H1 (cell line): ENCODE results near the gene COL28A1. TPM values are rescaled to one million over a fixed set of nuclear protein-coding genes. Genes with fewer than 3 reads are reported as not detected.

Source experiments
- CTCF ChIA-PET: fragments of 300-600 bp; sonication (Branson Sonifier 250); formaldehyde crosslinking; loops from one replicate; lab custom pipeline; 2021; ENCODE audit not compliant: partially characterized antibody; lab: Charles Lee
- POLR2A ChIA-PET: fragments of 300-600 bp; sonication (Branson Sonifier 250); formaldehyde crosslinking; loops from one replicate; lab custom pipeline; 2021; ENCODE audit warnings: inconsistent platforms; ENCODE audit not compliant: partially characterized antibody; lab: Charles Lee
- DNase-seq, 2 experiments: peaks; one replicate each; pipeline versions ENCODE4 v3.0.0 to v3.0.0-alpha.2; 2010 to 2022; ENCODE audit warnings: low spot score in 2 of 2, low read depth in 1 of 2, mixed read lengths in 1 of 2
- FAIRE-seq: peaks from 2 replicates; lab custom pipeline; 2011; peaks lifted over from hg19 to GRCh38; lab: Jason Lieb, UNC
- H2AFZ ChIP-seq: 2 replicates; pipeline ENCODE4 v1.8.1; 2012; ENCODE audit warnings: low read length, inconsistent platforms
- H2AK5ac ChIP-seq: 2 replicates; pipeline ENCODE4 v1.6.1; 2013; ENCODE audit warnings: low read depth, low read length
- H2BK120ac ChIP-seq: replicated peaks from 2 replicates; pipeline ENCODE3; 2013; ENCODE audit warnings: low read depth, low read length, inconsistent platforms
- H2BK12ac ChIP-seq: 2 replicates; pipeline ENCODE4 v1.6.1; 2013; ENCODE audit warnings: low read depth, low read length
- H2BK15ac ChIP-seq: 2 replicates; pipeline ENCODE4 v1.6.1; 2013; ENCODE audit warnings: low read length
- H2BK20ac ChIP-seq: 2 replicates; pipeline ENCODE4 v1.6.1; 2013; ENCODE audit warnings: low read length
- H2BK5ac ChIP-seq: 2 replicates; pipeline ENCODE4 v1.6.1; 2013; ENCODE audit warnings: low read depth, low read length
- H3K14ac ChIP-seq: 2 replicates; pipeline ENCODE4 v1.6.1; 2013; ENCODE audit warnings: inconsistent platforms; ENCODE audit not compliant: insufficient read length
- H3K18ac ChIP-seq: 2 replicates; pipeline ENCODE4 v1.6.1; 2013; ENCODE audit warnings: low read length; ENCODE audit errors: extremely low read depth
- H3K23ac ChIP-seq: 2 replicates; pipeline ENCODE4 v1.6.1; 2013; ENCODE audit warnings: inconsistent platforms; ENCODE audit not compliant: insufficient read length
- H3K23me2 ChIP-seq: 2 replicates; pipeline ENCODE4 v1.6.1; 2013; ENCODE audit warnings: low read depth, low read length
- H3K27ac ChIP-seq: 2 replicates; pipeline ENCODE4 v1.6.1; 2011; ENCODE audit warnings: low read depth, low read length, inconsistent platforms
- H3K27me3 ChIP-seq, 4 experiments: replicated peaks in 1 of 4; 1 replicate in 1 of 4; 2 replicates in 3 of 4; pipeline versions ENCODE4 v1.6.1 to v1.8.1; 2011 to 2013; ENCODE audit warnings: low read length in 3 of 4, mild to moderate bottlenecking in 3 of 4, inconsistent platforms in 2 of 4, mixed read lengths in 2 of 4, moderate library complexity in 1 of 4; ENCODE audit not compliant: control insufficient read depth in 3 of 4, insufficient read depth in 3 of 4; ENCODE audit errors: extremely low read depth in 1 of 4
- H3K36me3 ChIP-seq, 4 experiments: 2 replicates each; pipeline versions ENCODE4 v1.6.1 to v1.8.1; 2011 to 2013; ENCODE audit warnings: mild to moderate bottlenecking in 4 of 4, low read length in 3 of 4, moderate library complexity in 2 of 4, control low read depth in 1 of 4, inconsistent platforms in 1 of 4; ENCODE audit not compliant: insufficient read depth in 4 of 4, control insufficient read depth in 2 of 4
- H3K4ac ChIP-seq: replicated peaks from 2 replicates; pipeline ENCODE3; 2013; ENCODE audit warnings: low read length, low read depth, mixed read lengths, inconsistent platforms; ENCODE audit not compliant: insufficient read length
- H3K4me1 ChIP-seq, 4 experiments: replicated peaks in 1 of 4; 1 replicate in 1 of 4; 2 replicates in 3 of 4; pipeline versions ENCODE4 v1.6.1 to v1.8.1; 2011 to 2013; ENCODE audit warnings: low read length in 3 of 4, inconsistent platforms in 2 of 4, mixed read lengths in 1 of 4; ENCODE audit not compliant: insufficient read depth in 4 of 4, control insufficient read depth in 3 of 4
- H3K4me2 ChIP-seq, 2 experiments: 2 replicates each; pipeline versions ENCODE4 v1.6.1 to v1.8.1; 2011 to 2013; ENCODE audit warnings: low read depth in 2 of 2, low read length in 2 of 2, control low read depth in 1 of 2, inconsistent platforms in 1 of 2, mild to moderate bottlenecking in 1 of 2; ENCODE audit not compliant: insufficient read depth in 1 of 2
- H3K4me3 ChIP-seq, 4 experiments: fragments of 200-600, 300-600 bp in 1 of 4; sonication (generic), shearing (Covaris generic), sonication (Bioruptor Twin) in 1 of 4; 2 replicates each; pipeline versions ENCODE4 v1.5.1 to v1.8.1; 2011 to 2016; ENCODE audit warnings: low read length in 4 of 4, low read depth in 3 of 4, control low read depth in 2 of 4, inconsistent platforms in 2 of 4, mild to moderate bottlenecking in 2 of 4, mixed read lengths in 1 of 4, moderate library complexity in 1 of 4; ENCODE audit not compliant: insufficient read depth in 2 of 4; ENCODE audit errors: extremely low read depth in 1 of 4
- H3K56ac ChIP-seq: replicated peaks from 2 replicates; pipeline ENCODE3; 2013; ENCODE audit warnings: low read depth, mild to moderate bottlenecking, mixed read lengths, low read length, inconsistent platforms; ENCODE audit not compliant: insufficient read length
- H3K79me1 ChIP-seq: 2 replicates; pipeline ENCODE4 v1.6.1; 2013; ENCODE audit warnings: low read depth, low read length, control low read depth
- H3K79me2 ChIP-seq, 2 experiments: 2 replicates each; pipeline versions ENCODE4 v1.6.1 to v1.8.1; 2012 to 2013; ENCODE audit warnings: low read length in 2 of 2, mild to moderate bottlenecking in 2 of 2, inconsistent platforms in 1 of 2; ENCODE audit not compliant: insufficient read depth in 2 of 2, control insufficient read depth in 1 of 2
- H3K9ac ChIP-seq, 4 experiments: replicated peaks in 1 of 4; 1 replicate in 1 of 4; 2 replicates in 3 of 4; pipeline versions ENCODE4 v1.6.1 to v1.8.1; 2011 to 2013; ENCODE audit warnings: low read depth in 3 of 4, low read length in 3 of 4, control low read depth in 2 of 4, mild to moderate bottlenecking in 2 of 4, moderate library complexity in 2 of 4, inconsistent platforms in 1 of 4; ENCODE audit errors: extremely low read depth in 1 of 4
- H3K9me3 ChIP-seq, 2 experiments: 2 replicates each; pipeline versions ENCODE4 v1.6.1 to v1.8.1; 2012 to 2013; ENCODE audit warnings: mild to moderate bottlenecking in 2 of 2, moderate library complexity in 2 of 2, control low read depth in 1 of 2, inconsistent platforms in 1 of 2, low read depth in 1 of 2, low read length in 1 of 2, mixed read lengths in 1 of 2; ENCODE audit not compliant: insufficient read depth in 2 of 2
- H4K20me1 ChIP-seq, 2 experiments: replicated peaks in 1 of 2; 2 replicates each; pipeline versions ENCODE3 to v1.8.1; 2011 to 2013; ENCODE audit warnings: inconsistent platforms in 2 of 2, low read length in 2 of 2, mild to moderate bottlenecking in 1 of 2; ENCODE audit not compliant: insufficient read depth in 2 of 2, control insufficient read depth in 1 of 2
- H4K5ac ChIP-seq: 2 replicates; pipeline ENCODE4 v1.6.1; 2013; ENCODE audit warnings: low read length, low read depth, mixed read lengths, inconsistent platforms; ENCODE audit not compliant: insufficient read length
- H4K8ac ChIP-seq: 2 replicates; pipeline ENCODE4 v1.8.0; 2013; ENCODE audit warnings: mild to moderate bottlenecking, moderate library complexity, low read length, inconsistent platforms; ENCODE audit not compliant: insufficient read depth; ENCODE audit errors: extremely low read depth
- H4K91ac ChIP-seq: replicated peaks from 2 replicates; pipeline ENCODE3; 2013; ENCODE audit warnings: low read length, mixed read lengths, inconsistent platforms; ENCODE audit not compliant: insufficient read length
- BCL11A ChIP-seq, 2 experiments: IDR thresholded peaks; one replicate each; pipeline ENCODE4 v1.6.1; 2011; ENCODE audit warnings: low read depth in 2 of 2, low read length in 2 of 2, mild to moderate bottlenecking in 2 of 2
- GTF2F1 ChIP-seq: IDR thresholded peaks from 2 replicates; pipeline ENCODE4 v1.6.1; 2012; ENCODE audit warnings: low read depth, low read length, improper control_type of control experiment, borderline replicate concordance
- HDAC6 ChIP-seq: IDR thresholded peaks from one replicate; pipeline ENCODE4 v1.7.1; 2012; ENCODE audit warnings: low read depth, mild to moderate bottlenecking, inconsistent platforms, low read length, moderate library complexity
- KDM5A ChIP-seq: fragments of 200-600 bp; IDR thresholded peaks from 2 replicates; pipeline ENCODE4 v1.7.1; 2012; ENCODE audit warnings: mild to moderate bottlenecking, low read length, inconsistent platforms, mixed read lengths
- RBBP5 ChIP-seq: IDR thresholded peaks from 2 replicates; pipeline ENCODE4 v1.7.1; 2012; ENCODE audit warnings: low read depth, mild to moderate bottlenecking, inconsistent platforms, low read length, moderate library complexity, borderline replicate concordance
- RNF2 ChIP-seq: fragments of 200-900, 300-1000 bp; sonication (generic); IDR thresholded peaks from 2 replicates; pipeline ENCODE4 v1.7.1; 2016; ENCODE audit warnings: borderline replicate concordance, low read depth, mild to moderate bottlenecking, antibody characterized with exemption, low read length; ENCODE audit not compliant: poor library complexity, severe bottlenecking; ENCODE audit errors: missing control alignments
- YY1 ChIP-seq: IDR thresholded peaks from 2 replicates; pipeline ENCODE4 v1.6.1; 2011; ENCODE audit warnings: low read depth, mild to moderate bottlenecking, low read length
- WGBS, 2 experiments: shearing (Covaris generic) in 1 of 2; methylation state at CpG; one replicate each; pipeline versions ENCODE4 v1.1.6 to v1.1.7; 2013 to 2015; ENCODE audit warnings: low lambda C conversion rate in 2 of 2, mixed read lengths in 2 of 2, inconsistent platforms in 1 of 2, low coverage in 1 of 2, missing lambda C conversion rate in 1 of 2; ENCODE audit not compliant: insufficient replicate concordance in 2 of 2, insufficient coverage in 1 of 2, insufficient read length in 1 of 2; ENCODE audit errors: extremely low coverage in 1 of 2, missing lambda C conversion rate in 1 of 2; 5-methylcytosine and 5-hydroxymethylcytosine counted together
- polyA plus RNA-seq, 7 experiments: library from polyadenylated mRNA; depleted of rRNA in 3 of 7; stranded (reverse) in 5 of 7; unstranded in 2 of 7; fragments of >200 nt in 5 of 7; fragments of 200-250 nt in 2 of 7; gene quantifications; 1 replicate in 5 of 7; 2 replicates in 1 of 7; 4 replicates in 1 of 7; pipeline versions ENCODE4 v1.2.1 to v1.2.3, GENCODE V29; 2011 to 2013; ENCODE audit warnings: missing spikeins in 2 of 7, mixed read lengths in 2 of 7
- total RNA-seq: library from RNA; stranded (reverse); fragmentation: NEBNext Ultra II Directional; extraction: Animal tissue kit (Norgen Biotek cat#: 25700); gene quantifications from 2 replicates; pipeline ENCODE4 v1.2.1, GENCODE V29; 2021
- TF ChIP-seq, protein P1 (sequence below), 3 experiments: IDR thresholded peaks; 1 replicate in 2 of 3; 2 replicates in 1 of 3; pipeline versions ENCODE4 v1.5.1 to v1.6.1; 2011; ENCODE audit warnings: low read length in 3 of 3, mild to moderate bottlenecking in 3 of 3, inconsistent platforms in 2 of 3, low read depth in 1 of 3, moderate library complexity in 1 of 3; ENCODE audit not compliant: insufficient read depth in 1 of 3; ENCODE audit errors: control extremely low read depth in 1 of 3
- TF ChIP-seq, protein P2 (sequence below): IDR thresholded peaks from 2 replicates; pipeline ENCODE4 v1.6.1; 2011; ENCODE audit warnings: low read depth, mild to moderate bottlenecking, low read length; ENCODE audit not compliant: insufficient read depth

The COL28A1 gene
- total and polyA plus RNA-seq, 2 of the 8 experiments (the other 6 are each of a cell fraction or from before 2014, with no cell fraction given), result 0.22 to 0.38 TPM

DNA sequence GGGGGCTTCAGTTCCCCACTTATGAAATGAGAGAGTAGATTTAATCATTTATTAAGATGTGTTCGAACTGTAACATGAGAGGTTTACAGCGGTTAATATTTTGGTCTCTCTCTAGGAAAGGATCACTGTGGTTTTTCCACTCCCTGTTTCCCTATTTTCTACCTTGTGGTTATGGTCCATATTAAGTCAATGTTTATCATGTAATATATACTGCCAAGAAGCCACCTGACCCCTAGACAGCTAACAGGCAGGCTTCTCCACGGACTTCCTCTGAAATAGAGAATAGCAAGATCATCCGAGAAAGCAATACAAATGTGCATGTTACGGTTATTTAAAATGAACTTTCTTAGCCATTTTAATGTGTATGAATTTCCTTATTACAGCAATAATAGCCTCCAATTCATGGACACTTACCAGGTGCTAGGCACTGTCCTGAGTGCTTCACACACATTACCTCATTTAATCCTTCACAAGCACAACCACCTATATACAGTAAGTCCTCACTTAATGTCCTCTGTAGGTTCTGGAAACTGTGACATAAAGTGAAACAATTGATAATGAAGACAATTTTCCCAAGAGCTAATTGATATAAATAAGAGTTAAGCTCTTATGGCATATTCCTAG lies 835 bp upstream of the COL28A1 start:
- Histone ChIP-seq H4K91ac (no peak overlapping the region), H3K9me3 (no peaks in the 10 kb centered on the region), H3K14ac (no peak overlapping the region), H4K20me1 (no peaks in the 10 kb centered on the region), H2BK120ac (no peak overlapping the region), H3K79me2 (no peaks in the 10 kb centered on the region), H4K5ac (no peak overlapping the region), H2AK5ac (no peak overlapping the region), H4K8ac (no peak overlapping the region), H3K23ac (no peak overlapping the region), H3K4me1 (no peaks in the 10 kb centered on the region), H3K4me3 (no peak overlapping the region), H3K4ac (no peak overlapping the region), H2BK12ac (no peak overlapping the region), H2BK5ac (no peak overlapping the region), H3K23me2 (no peaks in the 10 kb centered on the region), H3K27ac (no peak overlapping the region), H3K9ac (no peak overlapping the region), H3K4me2 (no peak overlapping the region), H3K18ac (no peak overlapping the region), H3K27me3 (no peaks in the 10 kb centered on the region), H3K79me1 (no peaks in the 10 kb centered on the region), H2BK15ac (no peak overlapping the region), H3K36me3 (no peaks in the 10 kb centered on the region), H2BK20ac (no peak overlapping the region), H2AFZ (no peak overlapping the region), H3K56ac (no peak overlapping the region)
- FAIRE-seq (no peak), DNase-seq (no peak)
- POLR2A ChIA-PET, result no interaction called here
- 93% methylated on average over 5 of the region's 5 CpGs; no CpG with 5 or more reads in 1 of the 2 experiments for WGBS, 2 experiments
- CTCF ChIA-PET, result interaction anchor here (0.7 kb wide), 2 partner anchors 112 to 168 kb away, joined by 3 read pairs; no protein-coding TSS in a partner anchor
- TF ChIP-seq RNF2, result no peak
- no peak for TF ChIP-seq HDAC6
- TF ChIP-seq, protein P1, sequence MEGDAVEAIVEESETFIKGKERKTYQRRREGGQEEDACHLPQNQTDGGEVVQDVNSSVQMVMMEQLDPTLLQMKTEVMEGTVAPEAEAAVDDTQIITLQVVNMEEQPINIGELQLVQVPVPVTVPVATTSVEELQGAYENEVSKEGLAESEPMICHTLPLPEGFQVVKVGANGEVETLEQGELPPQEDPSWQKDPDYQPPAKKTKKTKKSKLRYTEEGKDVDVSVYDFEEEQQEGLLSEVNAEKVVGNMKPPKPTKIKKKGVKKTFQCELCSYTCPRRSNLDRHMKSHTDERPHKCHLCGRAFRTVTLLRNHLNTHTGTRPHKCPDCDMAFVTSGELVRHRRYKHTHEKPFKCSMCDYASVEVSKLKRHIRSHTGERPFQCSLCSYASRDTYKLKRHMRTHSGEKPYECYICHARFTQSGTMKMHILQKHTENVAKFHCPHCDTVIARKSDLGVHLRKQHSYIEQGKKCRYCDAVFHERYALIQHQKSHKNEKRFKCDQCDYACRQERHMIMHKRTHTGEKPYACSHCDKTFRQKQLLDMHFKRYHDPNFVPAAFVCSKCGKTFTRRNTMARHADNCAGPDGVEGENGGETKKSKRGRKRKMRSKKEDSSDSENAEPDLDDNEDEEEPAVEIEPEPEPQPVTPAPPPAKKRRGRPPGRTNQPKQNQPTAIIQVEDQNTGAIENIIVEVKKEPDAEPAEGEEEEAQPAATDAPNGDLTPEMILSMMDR (IDR thresholded peaks at IDR 0.05; ENCODE audit: control extremely low read depth in 1 of 3, insufficient read depth in 1 of 3, low read depth in 1 of 3, low read length in 3 of 3), result no peak
- no peak for TF ChIP-seq GTF2F1
- TF ChIP-seq KDM5A, result no peak
- no peak for TF ChIP-seq BCL11A (IDR thresholded peaks at IDR 0.05; ENCODE audit: low read depth in 2 of 2, low read length in 2 of 2)
- no peak for TF ChIP-seq RBBP5
- TF ChIP-seq, protein P2, sequence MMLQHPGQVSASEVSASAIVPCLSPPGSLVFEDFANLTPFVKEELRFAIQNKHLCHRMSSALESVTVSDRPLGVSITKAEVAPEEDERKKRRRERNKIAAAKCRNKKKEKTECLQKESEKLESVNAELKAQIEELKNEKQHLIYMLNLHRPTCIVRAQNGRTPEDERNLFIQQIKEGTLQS, result no peak
- no peak for TF ChIP-seq YY1
